Skeletal muscle tissue (tissue), 4 donors: ENCODE data around the gene MYH11. TPM values are rescaled to one million over a fixed set of nuclear protein-coding genes. Genes with fewer than 3 reads are reported as not detected.

ENCODE experiments used
- H3K27ac ChIP-seq: one replicate; pipeline ENCODE4 v1.7.0; 2013; ENCODE audit warnings: mild to moderate bottlenecking, low read depth, low read length, inconsistent platforms
- H3K27me3 ChIP-seq, 3 donors: one replicate each; pipeline ENCODE4 v1.7.0; 2013; ENCODE audit warnings: low read length in 3 of 3; ENCODE audit not compliant: control insufficient read depth in 3 of 3, insufficient read depth in 3 of 3
- H3K36me3 ChIP-seq, 3 donors: one replicate each; pipeline ENCODE4 v1.7.0; 2013; ENCODE audit warnings: low read length in 3 of 3; ENCODE audit not compliant: control insufficient read depth in 3 of 3, insufficient read depth in 3 of 3
- H3K4me1 ChIP-seq, 3 donors: one replicate each; pipeline ENCODE4 v1.7.0; 2013; ENCODE audit warnings: low read length in 3 of 3, mild to moderate bottlenecking in 3 of 3; ENCODE audit not compliant: control insufficient read depth in 3 of 3, insufficient read depth in 3 of 3
- H3K4me3 ChIP-seq, 3 donors: one replicate each; pipeline ENCODE4 v1.7.0; 2013; ENCODE audit warnings: low read length in 3 of 3
- H3K9ac ChIP-seq, 3 donors: one replicate each; pipeline ENCODE4 v1.7.0; 2013; ENCODE audit warnings: low read length in 3 of 3, mild to moderate bottlenecking in 3 of 3, moderate library complexity in 2 of 3, low read depth in 1 of 3
- H3K9me3 ChIP-seq, 3 donors: one replicate each; pipeline ENCODE4 v1.7.0; 2013; ENCODE audit warnings: low read length in 3 of 3; ENCODE audit not compliant: control insufficient read depth in 3 of 3
- total RNA-seq: library from RNA; depleted of rRNA; stranded (reverse); fragments of >200 nt; gene quantifications from one replicate; pipeline ENCODE4 v1.2.3, GENCODE V29; 2014
- donor health status: Osteomylitis.

The MYH11 gene
- 23.0 TPM for total RNA-seq

GRCh38 chr16:15856901-15857698 is at the start of gene MYH11:
TSS of gene MYH11 (minus strand) at chr16:15857028. CDS start at chr16:15838252, 18,776 bp downstream.
- H3K27me3 ChIP-seq = peaks cover 8 to 30% (median 12%) of the 10 kb centered on the region in 3 donors
- no peak within 1 kb of the TSS for H3K27ac ChIP-seq

GRCh38 chr16:15906439-15906838 is 49.6 kb upstream of the MYH11 start:
- Histone ChIP-seq H3K27me3 (no peaks in the 10 kb centered on the region), H3K27ac (no peak overlapping the region), H3K4me1 (no peaks in the 10 kb centered on the region), H3K9me3 (no peaks in the 10 kb centered on the region), H3K9ac (no peak overlapping the region), H3K4me3 (no peak overlapping the region), H3K36me3 (no peaks in the 10 kb centered on the region)

More at GRCh38 chr16:15856901-15857698, at the start of gene MYH11:
- Histone ChIP-seq H3K9ac (peak within 1 kb of the TSS; percentile 40 to 63 (median 53)), H3K4me1 (peaks cover 13 to 19% (median 18%) of the 10 kb centered on the region in 3 donors), H3K4me3 (peak within 1 kb of the TSS; percentile 60 to 72 (median 66)), H3K9me3 (no peaks in the 10 kb centered on the region), H3K36me3 (no peaks in the 10 kb centered on the region)

GRCh38 chr16:15903960-15904359 is 47.1 kb upstream of the MYH11 start:
- Histone ChIP-seq H3K4me1 (no peaks in the 10 kb centered on the region), H3K9me3 (no peaks in the 10 kb centered on the region), H3K36me3 (no peaks in the 10 kb centered on the region), H3K4me3 (no peak overlapping the region), H3K27me3 (no peaks in the 10 kb centered on the region), H3K27ac (no peak overlapping the region), H3K9ac (no peak overlapping the region)

- no peak overlapping the region for H3K4me3 ChIP-seq
- H3K4me1 ChIP-seq = no peaks in the 10 kb centered on the region
- no peaks in the 10 kb centered on the region for H3K36me3 ChIP-seq
- H3K27me3 ChIP-seq = no peaks in the 10 kb centered on the region
- no peak overlapping the region for H3K27ac ChIP-seq
- H3K9ac ChIP-seq = no peak overlapping the region
- H3K9me3 ChIP-seq = no peaks in the 10 kb centered on the region
Measured at GRCh38 chr16:15900901-15901500, 44.2 kb upstream of the MYH11 start.

- no peaks in the 10 kb centered on the region for H3K36me3 ChIP-seq
- H3K27ac ChIP-seq = no peak overlapping the region
- no peak overlapping the region for H3K4me3 ChIP-seq
- no peaks in the 10 kb centered on the region for H3K4me1 ChIP-seq
- H3K9ac ChIP-seq = no peak overlapping the region
- no peaks in the 10 kb centered on the region for H3K9me3 ChIP-seq
- H3K27me3 ChIP-seq = no peaks in the 10 kb centered on the region
Measured at GRCh38 chr16:15900357-15900756, 43.5 kb upstream of the MYH11 start.

GRCh38 chr16:15899538-15900100 is 42.8 kb upstream of the MYH11 start:
- Histone ChIP-seq H3K27me3 (no peaks in the 10 kb centered on the region), H3K36me3 (no peaks in the 10 kb centered on the region), H3K27ac (no peak overlapping the region), H3K9me3 (no peaks in the 10 kb centered on the region), H3K9ac (no peak overlapping the region), H3K4me1 (no peaks in the 10 kb centered on the region), H3K4me3 (no peak overlapping the region)

- Histone ChIP-seq H3K27ac (no peak overlapping the region), H3K9ac (no peak overlapping the region), H3K27me3 (no peaks in the 10 kb centered on the region), H3K9me3 (no peaks in the 10 kb centered on the region), H3K36me3 (no peaks in the 10 kb centered on the region), H3K4me1 (no peaks in the 10 kb centered on the region), H3K4me3 (no peak overlapping the region)
Measured at GRCh38 chr16:15898654-15899053, 41.8 kb upstream of the MYH11 start.

GRCh38 chr16:15897834-15898254 is 41.0 kb upstream of the MYH11 start:
- no peak overlapping the region for H3K4me3 ChIP-seq
- H3K9ac ChIP-seq = no peak overlapping the region
- no peak overlapping the region for H3K27ac ChIP-seq
- no peaks in the 10 kb centered on the region for H3K27me3 ChIP-seq
- H3K9me3 ChIP-seq = no peaks in the 10 kb centered on the region
- no peaks in the 10 kb centered on the region for H3K36me3 ChIP-seq
- no peaks in the 10 kb centered on the region for H3K4me1 ChIP-seq

- Histone ChIP-seq H3K9me3 (no peaks in the 10 kb centered on the region), H3K4me1 (no peaks in the 10 kb centered on the region), H3K36me3 (no peaks in the 10 kb centered on the region), H3K9ac (no peak overlapping the region), H3K27ac (no peak overlapping the region), H3K27me3 (no peaks in the 10 kb centered on the region), H3K4me3 (no peak overlapping the region)
Measured at GRCh38 chr16:15897121-15897780, 40.4 kb upstream of the MYH11 start.
